Gastrocnemius medialis (tissue), 4 donors: Measurements from ENCODE around the gene TTC28. TPM values are rescaled to one million over a fixed set of nuclear protein-coding genes. Genes with fewer than 3 reads are reported as not detected.

Experiments
- ATAC-seq, 2 donors: fragments of 150-250 bp; one replicate each; pipeline ENCODE4 v1.9.1; 2016
- DNase-seq, 2 donors: peaks; one replicate each; pipeline ENCODE4 v3.0.0-alpha.2; 2019
- H3K27ac ChIP-seq, 4 donors: fragments of 200-600 bp; sonication (generic); 1 replicate in 1 of 4; 2 replicates in 3 of 4; pipeline ENCODE4 v1.5.1; 2016 to 2018; ENCODE audit warnings: mild to moderate bottlenecking in 2 of 4, moderate library complexity in 1 of 4
- H3K27me3 ChIP-seq, 3 donors: fragments of 200-600 bp; sonication (generic) in 2 of 3; 1 replicate in 1 of 3; 2 replicates in 2 of 3; pipeline versions ENCODE4 v1.5.1 to v1.6.0; 2016 to 2019; ENCODE audit warnings: mild to moderate bottlenecking in 1 of 3, moderate library complexity in 1 of 3
- H3K36me3 ChIP-seq, 2 donors: fragments of 200-600 bp; sonication (generic) in 1 of 2; one replicate each; pipeline ENCODE4 v1.5.1; 2017 to 2018
- H3K4me1 ChIP-seq, 2 donors: fragments of 200-600 bp; sonication (generic) in 1 of 2; one replicate each; pipeline ENCODE4 v1.5.1; 2016 to 2017; ENCODE audit warnings: mild to moderate bottlenecking in 2 of 2
- H3K4me3 ChIP-seq, 4 donors: fragments of 200-600 bp; sonication (generic) in 3 of 4; 1 replicate in 1 of 4; 2 replicates in 3 of 4; pipeline ENCODE4 v1.5.1; 2016 to 2019; ENCODE audit warnings: mild to moderate bottlenecking in 2 of 4
- H3K9me3 ChIP-seq, 3 donors: fragments of 200-600 bp; sonication (generic) in 2 of 3; 1 replicate in 1 of 3; 2 replicates in 2 of 3; pipeline ENCODE4 v1.5.1; 2016 to 2019
- CTCF ChIP-seq, 5 experiments: fragments of 450-650 bp in 3 of 5; fragments of 200-600 bp in 2 of 5; sonication (generic) in 2 of 5; IDR thresholded peaks in 4 of 5; conservative IDR thresholded peaks in 1 of 5; 1 replicate in 4 of 5; 2 replicates in 1 of 5; pipeline ENCODE4 v1.5.1; 2016 to 2019; ENCODE audit warnings: antibody characterized with exemption in 5 of 5, mild to moderate bottlenecking in 3 of 5, moderate library complexity in 3 of 5
- POLR2A ChIP-seq, 2 donors: fragments of 450-650 bp; IDR thresholded peaks; one replicate each; pipeline ENCODE4 v1.6.1; 2017; ENCODE audit warnings: antibody characterized with exemption in 2 of 2, mild to moderate bottlenecking in 2 of 2, moderate library complexity in 2 of 2
- in situ Hi-C, 4 donors: fragments of 200-750 bp; cut with MboI; loops; one replicate each; pipeline versions ENCODE4 v1.15.0 to v1.8.0; 2017; ENCODE audit warnings: low sequenced_read_pairs in 4 of 4
- intact Hi-C: fragments of 100-400 bp; cut with DNase I; formaldehyde crosslinking; loops from one replicate; pipeline ENCODE4 v1.15.1; 2023; ENCODE audit warnings: low total_unique reads
- total RNA-seq, 4 donors: library from RNA; depleted of rRNA; stranded (reverse); fragments of >200 nt; gene quantifications; one replicate each; pipeline versions ENCODE4 v1.1.0 to v1.2.3, GENCODE V29; 2016

The TTC28 gene
- total RNA-seq, 4 donors from 2014 or later: 6.3 to 18.1 (median 8.4) TPM

DNA sequence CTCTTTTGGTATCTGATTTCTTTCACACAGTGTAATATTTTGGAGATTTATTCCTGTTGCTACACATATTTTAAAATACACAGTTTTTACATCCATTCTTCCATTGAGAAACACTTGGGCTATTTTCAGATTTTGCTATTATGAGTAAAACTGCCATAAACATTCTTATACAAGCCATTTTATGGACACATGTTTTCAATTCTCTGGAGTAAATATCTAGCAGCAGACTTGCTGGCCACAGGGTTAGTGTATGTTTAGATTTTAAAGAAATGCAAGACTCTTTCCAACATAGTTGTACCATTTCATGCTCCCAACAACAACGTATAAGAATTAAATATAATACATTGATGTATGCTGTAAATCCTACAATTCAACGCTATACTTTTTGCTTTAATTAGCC lies 399.8 kb downstream of the TTC28 start:
- no peaks in the 10 kb centered on the region for H3K27me3 ChIP-seq
- no peak for DNase-seq
- no peak for ATAC-seq
- H3K9me3 ChIP-seq: no peaks in the 10 kb centered on the region
- peaks cover 6 to 16% of the 10 kb centered on the region in 2 donors for H3K4me1 ChIP-seq
- in situ Hi-C loops: no loop called here
- no peak for TF ChIP-seq CTCF (IDR thresholded peaks at IDR 0.05 in 4 of 5, conservative IDR thresholded peaks at IDR 0.05 in 1 of 5)
- no peak for TF ChIP-seq POLR2A (IDR thresholded peaks at IDR 0.05)
- no peaks in the 10 kb centered on the region for H3K36me3 ChIP-seq
- intact Hi-C loops: no loop called here
- H3K27ac ChIP-seq: no peak overlapping the region
- H3K4me3 ChIP-seq: no peak overlapping the region

GRCh38 chr22:28269277-28269676 lies 410.4 kb downstream of the TTC28 start:
- no peak for TF ChIP-seq POLR2A (IDR thresholded peaks at IDR 0.05)
- no peak for TF ChIP-seq CTCF (IDR thresholded peaks at IDR 0.05 in 4 of 5, conservative IDR thresholded peaks at IDR 0.05 in 1 of 5)
- Histone ChIP-seq H3K4me1 (peaks cover 26 to 35% of the 10 kb centered on the region in 2 donors), H3K27ac (peak overlapping the region; percentile 26 to 76 (median 58)), H3K4me3 (no peak overlapping the region), H3K9me3 (no peaks in the 10 kb centered on the region), H3K27me3 (no peaks in the 10 kb centered on the region), H3K36me3 (no peaks in the 10 kb centered on the region)
- in situ Hi-C loops (no loop called here), intact Hi-C loops (loop anchor here (5.0 to 10.0 kb wide), 2 partner anchors 173 to 214 kb away; no protein-coding TSS in a partner anchor)
- DNase-seq: no peak
- peak; percentile 77 to 92 for ATAC-seq

- H3K4me1 ChIP-seq: peaks cover 26 to 35% of the 10 kb centered on the region in 2 donors
- ATAC-seq: peak; percentile 71 to 82
- H3K27ac ChIP-seq: peak overlapping the region; percentile 26 to 76 (median 58)
- no peaks in the 10 kb centered on the region for H3K9me3 ChIP-seq
- peak; percentile 35 to 48 for DNase-seq
- H3K27me3 ChIP-seq: no peaks in the 10 kb centered on the region
- no peak overlapping the region for H3K4me3 ChIP-seq
- in situ Hi-C loops (no loop called here), intact Hi-C loops (loop anchor here (5.0 to 10.0 kb wide), 2 partner anchors 173 to 214 kb away; no protein-coding TSS in a partner anchor)
- TF ChIP-seq POLR2A (IDR thresholded peaks at IDR 0.05) (no peak), CTCF (IDR thresholded peaks at IDR 0.05 in 4 of 5, conservative IDR thresholded peaks at IDR 0.05 in 1 of 5) (no peak)
- H3K36me3 ChIP-seq: no peaks in the 10 kb centered on the region
These were observed 410.8 kb downstream of the TTC28 start for GRCh38 chr22:28268850-28269249.

GRCh38 chr22:28268171-28268570 lies 411.5 kb downstream of the TTC28 start:
- Histone ChIP-seq H3K4me1 (peaks cover 26 to 35% of the 10 kb centered on the region in 2 donors), H3K4me3 (peak overlapping the region in 2 of 4 donors; percentile 1 to 30), H3K36me3 (no peaks in the 10 kb centered on the region), H3K27ac (peak overlapping the region; percentile 24 to 76 (median 58)), H3K27me3 (no peaks in the 10 kb centered on the region), H3K9me3 (no peaks in the 10 kb centered on the region)
- intact Hi-C loops: loop anchor here (5.0 to 10.0 kb wide), 2 partner anchors 174 to 213 kb away; no protein-coding TSS in a partner anchor
- ATAC-seq (peak; percentile 48 to 55), DNase-seq (peak in 1 of 2 donors; percentile 21)
- no peak for TF ChIP-seq POLR2A (IDR thresholded peaks at IDR 0.05)
- TF ChIP-seq CTCF (IDR thresholded peaks at IDR 0.05 in 4 of 5, conservative IDR thresholded peaks at IDR 0.05 in 1 of 5): no peak
- in situ Hi-C loops: no loop called here

- in situ Hi-C loops (no loop called here), intact Hi-C loops (loop anchor here (10.0 kb wide), 1 partner anchor 206 kb away; no protein-coding TSS in a partner anchor)
- TF ChIP-seq CTCF (IDR thresholded peaks at IDR 0.05 in 4 of 5, conservative IDR thresholded peaks at IDR 0.05 in 1 of 5): no peak
- TF ChIP-seq POLR2A (IDR thresholded peaks at IDR 0.05): no peak
- Histone ChIP-seq H3K9me3 (no peaks in the 10 kb centered on the region), H3K36me3 (no peaks in the 10 kb centered on the region), H3K4me3 (no peak overlapping the region), H3K27ac (no peak overlapping the region), H3K4me1 (peaks cover 0 to 5% of the 10 kb centered on the region in 2 donors), H3K27me3 (no peaks in the 10 kb centered on the region)
- no peak for DNase-seq
- no peak for ATAC-seq
These were observed 419.0 kb downstream of the TTC28 start for GRCh38 chr22:28260619-28261018.
